ENCODE results near the gene RBCK1. TPM values are rescaled to one million over a fixed set of nuclear protein-coding genes. Genes with fewer than 3 reads are reported as not detected.

RBCK1 gene
- total RNA-seq, 1 donor from 2014 or later: 67.0 TPM

DNA sequence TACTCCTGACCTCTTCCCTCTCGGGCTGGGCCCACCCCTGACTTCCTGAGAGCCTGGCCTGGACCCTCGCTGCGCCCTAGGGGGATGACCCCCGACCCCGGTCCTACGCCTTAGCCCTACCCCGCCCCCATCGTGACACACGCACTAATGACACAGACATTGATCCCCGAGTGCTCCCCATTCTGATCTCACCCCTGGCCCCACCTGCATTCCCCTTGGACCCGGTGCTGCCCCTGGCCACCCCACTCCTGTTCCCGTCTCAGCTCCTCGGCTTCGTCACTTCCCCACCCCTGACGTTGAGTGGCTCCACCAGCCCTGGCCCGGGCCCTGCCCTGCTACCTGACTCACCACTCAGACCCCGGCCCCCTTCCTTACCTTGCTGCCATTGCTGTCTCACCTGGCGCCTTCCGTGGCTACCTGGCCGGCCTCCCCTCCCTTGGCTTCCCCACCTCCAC, 12.1 kb downstream of the RBCK1 start:
- H3K36me3 ChIP-seq: peaks cover 0 to 62% of the 10 kb centered on the region in 2 donors
- TF ChIP-seq POLR2AphosphoS5 (IDR thresholded peaks at IDR 0.05; ENCODE audit: insufficient read depth in 1 of 2, low read depth in 1 of 2) (no peak), POLR2A (IDR thresholded peaks at IDR 0.05) (no peak)
- TF ChIP-seq, protein P1, sequence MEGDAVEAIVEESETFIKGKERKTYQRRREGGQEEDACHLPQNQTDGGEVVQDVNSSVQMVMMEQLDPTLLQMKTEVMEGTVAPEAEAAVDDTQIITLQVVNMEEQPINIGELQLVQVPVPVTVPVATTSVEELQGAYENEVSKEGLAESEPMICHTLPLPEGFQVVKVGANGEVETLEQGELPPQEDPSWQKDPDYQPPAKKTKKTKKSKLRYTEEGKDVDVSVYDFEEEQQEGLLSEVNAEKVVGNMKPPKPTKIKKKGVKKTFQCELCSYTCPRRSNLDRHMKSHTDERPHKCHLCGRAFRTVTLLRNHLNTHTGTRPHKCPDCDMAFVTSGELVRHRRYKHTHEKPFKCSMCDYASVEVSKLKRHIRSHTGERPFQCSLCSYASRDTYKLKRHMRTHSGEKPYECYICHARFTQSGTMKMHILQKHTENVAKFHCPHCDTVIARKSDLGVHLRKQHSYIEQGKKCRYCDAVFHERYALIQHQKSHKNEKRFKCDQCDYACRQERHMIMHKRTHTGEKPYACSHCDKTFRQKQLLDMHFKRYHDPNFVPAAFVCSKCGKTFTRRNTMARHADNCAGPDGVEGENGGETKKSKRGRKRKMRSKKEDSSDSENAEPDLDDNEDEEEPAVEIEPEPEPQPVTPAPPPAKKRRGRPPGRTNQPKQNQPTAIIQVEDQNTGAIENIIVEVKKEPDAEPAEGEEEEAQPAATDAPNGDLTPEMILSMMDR (IDR thresholded peaks at IDR 0.05): no peak
- no peak for DNase-seq (ENCODE audit: extremely low spot score in 2 of 2)

DNA sequence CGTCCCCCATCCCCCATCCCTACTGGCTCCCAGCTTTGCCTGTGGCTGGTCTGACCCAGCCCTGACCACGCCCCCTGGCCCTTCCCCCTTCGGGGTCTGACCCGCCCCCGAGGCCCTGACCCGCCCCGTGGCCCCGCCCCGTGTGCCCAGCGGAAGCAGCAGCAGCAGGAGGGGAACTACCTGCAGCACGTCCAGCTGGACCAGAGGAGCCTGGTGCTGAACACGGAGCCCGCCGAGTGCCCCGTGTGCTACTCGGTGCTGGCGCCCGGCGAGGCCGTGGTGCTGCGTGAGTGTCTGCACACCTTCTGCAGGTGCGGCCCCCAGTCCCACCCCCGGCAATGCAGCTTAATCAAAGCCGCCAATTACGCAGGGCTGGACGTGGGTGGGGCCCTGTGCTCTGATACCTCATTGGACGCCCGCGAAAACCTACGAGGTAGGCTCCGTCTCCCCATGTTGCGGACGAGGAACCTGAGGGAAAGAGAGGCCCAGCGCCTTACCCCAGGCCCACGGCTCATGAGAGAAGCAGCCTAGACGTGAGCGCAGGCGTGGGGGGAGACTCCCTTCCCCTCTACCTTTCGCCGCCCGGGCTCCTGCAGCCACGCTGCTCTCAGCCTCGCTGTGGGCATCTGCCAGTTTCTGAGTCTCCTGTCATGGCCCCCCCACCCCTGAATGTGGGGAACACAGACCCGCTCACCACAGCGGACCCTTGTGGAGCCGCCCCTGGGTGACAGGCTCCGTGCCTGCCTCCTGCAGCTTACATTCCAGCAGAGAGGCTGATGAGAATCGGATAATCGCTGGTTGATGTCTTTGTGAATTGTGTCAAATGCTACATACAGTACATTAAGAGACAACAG, 12.8 kb downstream of the RBCK1 start:
- intact Hi-C loops (cut with DNase I): no loop called here
- Histone ChIP-seq H3K4me3 (no peak overlapping the region), H3K27me3 (no peaks in the 10 kb centered on the region), H3K9me3 (no peaks in the 10 kb centered on the region), H3K27ac (no peak overlapping the region), H3K4me1 (no peaks in the 10 kb centered on the region), H3K36me3 (peaks cover 0 to 62% of the 10 kb centered on the region in 2 donors)
- no peak for TF ChIP-seq POLR2A (IDR thresholded peaks at IDR 0.05)
- no peak for DNase-seq (ENCODE audit: extremely low spot score in 2 of 2)

More for the DNA sequence above, 12.1 kb downstream of the RBCK1 start:
- H3K9me3 ChIP-seq: no peaks in the 10 kb centered on the region
- no peaks in the 10 kb centered on the region for H3K4me1 ChIP-seq
- intact Hi-C loops (cut with DNase I): no loop called here
- H3K27ac ChIP-seq: no peak overlapping the region
- H3K27me3 ChIP-seq: no peaks in the 10 kb centered on the region
- no peak overlapping the region for H3K4me3 ChIP-seq

DNA sequence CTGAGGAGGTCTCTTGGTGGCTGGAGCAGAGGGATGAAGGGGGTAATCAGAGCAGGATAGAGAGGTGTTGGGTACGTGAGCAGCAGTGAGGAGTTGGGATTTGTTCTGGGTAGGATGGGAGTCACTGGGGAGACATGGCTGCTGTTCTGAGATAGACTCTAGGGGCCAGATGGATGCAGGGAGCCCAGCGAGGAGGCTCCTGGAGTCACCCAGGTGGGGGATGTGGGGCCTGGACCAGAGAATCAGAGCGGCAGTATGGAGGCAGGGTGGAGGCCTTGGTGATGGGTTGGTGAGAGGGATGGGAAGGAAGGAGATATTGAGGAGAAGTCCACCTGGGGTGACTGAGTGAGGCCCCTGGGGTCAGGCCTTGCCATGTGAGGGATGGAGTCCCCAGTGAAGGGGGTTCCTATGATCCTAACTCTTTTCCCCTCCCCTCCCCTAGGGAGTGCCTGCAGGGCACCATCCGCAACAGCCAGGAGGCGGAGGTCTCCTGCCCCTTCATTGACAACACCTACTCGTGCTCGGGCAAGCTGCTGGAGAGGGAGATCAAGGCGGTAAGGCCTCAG, 13.7 kb downstream of the RBCK1 start:
- TF ChIP-seq, protein P1 (IDR thresholded peaks at IDR 0.05): no peak
- TF ChIP-seq POLR2AphosphoS5 (IDR thresholded peaks at IDR 0.05; ENCODE audit: insufficient read depth in 1 of 2, low read depth in 1 of 2): no peak
- no peak for TF ChIP-seq POLR2A (IDR thresholded peaks at IDR 0.05)

DNA sequence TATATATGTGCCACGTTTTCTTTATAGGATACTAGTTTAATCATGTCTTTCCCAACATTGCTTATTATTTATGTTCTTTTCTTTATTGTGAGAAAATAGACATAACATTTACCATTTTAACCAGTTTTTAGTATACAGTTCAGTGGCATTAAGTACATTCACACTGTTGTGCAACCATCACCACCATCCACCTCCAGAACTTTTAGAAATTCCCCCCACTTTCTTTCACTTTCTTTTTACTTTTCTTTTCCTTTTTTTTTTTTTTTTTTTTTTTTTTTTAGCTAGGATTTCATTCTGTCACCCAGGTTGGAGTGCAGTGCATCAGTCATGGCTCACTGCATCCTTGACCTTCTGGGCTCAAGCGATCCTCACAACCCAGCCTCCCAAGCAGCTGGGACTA, 18.5 kb downstream of the RBCK1 start:
- Histone ChIP-seq H3K36me3 (peaks cover 0 to 73% of the 10 kb centered on the region in 2 donors), H3K9me3 (no peaks in the 10 kb centered on the region), H3K4me1 (no peaks in the 10 kb centered on the region), H3K27me3 (no peaks in the 10 kb centered on the region), H3K27ac (no peak overlapping the region), H3K4me3 (no peak overlapping the region)
- no peak for DNase-seq (ENCODE audit: extremely low spot score in 2 of 2)
- TF ChIP-seq, protein P1 (IDR thresholded peaks at IDR 0.05): no peak
- no peak for TF ChIP-seq POLR2AphosphoS5 (IDR thresholded peaks at IDR 0.05; ENCODE audit: insufficient read depth in 1 of 2, low read depth in 1 of 2)
- TF ChIP-seq POLR2A (IDR thresholded peaks at IDR 0.05): no peak
- intact Hi-C loops (cut with DNase I): no loop called here

More for the DNA sequence above, 13.7 kb downstream of the RBCK1 start:
- H3K36me3 ChIP-seq: peaks cover 0 to 62% of the 10 kb centered on the region in 2 donors
- no peak for DNase-seq (ENCODE audit: extremely low spot score in 2 of 2)
- no peak overlapping the region for H3K4me3 ChIP-seq
- no peaks in the 10 kb centered on the region for H3K27me3 ChIP-seq
- H3K9me3 ChIP-seq: no peaks in the 10 kb centered on the region
- intact Hi-C loops (cut with DNase I): no loop called here
- no peaks in the 10 kb centered on the region for H3K4me1 ChIP-seq
- no peak overlapping the region for H3K27ac ChIP-seq

DNA sequence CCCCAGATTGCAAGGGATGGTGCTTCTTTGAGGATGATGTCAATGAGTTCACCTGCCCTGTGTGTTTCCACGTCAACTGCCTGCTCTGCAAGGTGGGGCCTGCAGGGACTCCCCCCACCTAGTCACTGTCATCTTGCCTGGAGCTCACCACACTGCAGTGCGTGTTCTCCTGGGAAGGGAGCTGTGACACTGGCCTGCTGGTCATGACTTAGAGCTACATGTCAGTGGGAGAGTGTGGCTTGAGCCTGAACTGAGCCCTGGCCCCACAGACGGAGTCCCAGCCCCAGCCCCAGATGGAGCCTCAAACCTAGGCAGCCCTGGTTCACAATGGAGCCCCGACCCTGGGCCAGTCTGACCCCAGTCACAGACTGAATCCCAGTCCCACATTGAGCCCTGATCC, 19.3 kb downstream of the RBCK1 start:
- Histone ChIP-seq H3K36me3 (peaks cover 0 to 64% of the 10 kb centered on the region in 2 donors), H3K27ac (no peak overlapping the region), H3K9me3 (no peaks in the 10 kb centered on the region), H3K4me3 (no peak overlapping the region), H3K27me3 (no peaks in the 10 kb centered on the region), H3K4me1 (no peaks in the 10 kb centered on the region)
- intact Hi-C loops (cut with DNase I): no loop called here
- TF ChIP-seq, protein P1 (IDR thresholded peaks at IDR 0.05): no peak
- TF ChIP-seq POLR2AphosphoS5 (IDR thresholded peaks at IDR 0.05; ENCODE audit: insufficient read depth in 1 of 2, low read depth in 1 of 2) (no peak), POLR2A (IDR thresholded peaks at IDR 0.05) (no peak)
- no peak for DNase-seq (ENCODE audit: extremely low spot score in 2 of 2)

Data from vagina (tissue), 2 donors.